Colonic mucosa (tissue), 4 donors: Measurements from ENCODE around the gene IL1RAP. TPM values are rescaled to one million over a fixed set of nuclear protein-coding genes. Genes with fewer than 3 reads are reported as not detected.
"Not testable (repeated sequence)": the region's sequence is repeated elsewhere in the genome, so short reads cannot be mapped to it uniquely, and the experiment has no call there.

Experiments
- DNase-seq: peaks from one replicate; pipeline ENCODE4 v3.0.0-alpha.2; 2020
- H3K27ac ChIP-seq: fragments of 200-600 bp; one replicate; pipeline ENCODE4 v1.8.0; 2021
- H3K27me3 ChIP-seq: fragments of 200-600 bp; one replicate; pipeline ENCODE4 v1.8.0; 2021
- H3K36me3 ChIP-seq: fragments of 200-600 bp; one replicate; pipeline ENCODE4 v1.8.0; 2021
- H3K4me1 ChIP-seq: fragments of 200-600 bp; one replicate; pipeline ENCODE4 v1.8.0; 2021; ENCODE audit warnings: mild to moderate bottlenecking
- H3K4me3 ChIP-seq: fragments of 200-600 bp; one replicate; pipeline ENCODE4 v1.8.0; 2021
- H3K9ac ChIP-seq, 2 donors: one replicate each; pipeline ENCODE4 v1.7.0; 2013; ENCODE audit warnings: control low read depth in 2 of 2, low read depth in 2 of 2, low read length in 2 of 2
- H3K9me3 ChIP-seq: fragments of 200-600 bp; one replicate; pipeline ENCODE4 v1.8.0; 2021
- CTCF ChIP-seq: fragments of 200-600 bp; IDR thresholded peaks from one replicate; pipeline ENCODE4 v1.8.0; 2022; ENCODE audit warnings: antibody characterized with exemption, mild to moderate bottlenecking
- intact Hi-C: fragments of 100-400 bp; cut with DNase I; formaldehyde crosslinking; loops from one replicate; pipeline ENCODE4 v1.14.1; 2022
- total RNA-seq, 2 donors: library from RNA; stranded (reverse); fragmentation: NEBNext Ultra II Directional in 1 of 2; extraction: Animal tissue kit (Norgen Biotek cat#: 25700) in 1 of 2; gene quantifications; one replicate each; pipeline ENCODE4 v1.2.1, GENCODE V29; 2021
- donor health status: healthy.
- donor health status: DM: no; HTN: no; CAD: no.
- donor health status: DM: no; HTN: no; CAD: no.

The IL1RAP gene
- total RNA-seq, 2 donors from 2014 or later, result 3.9 to 5.0 TPM

DNA sequence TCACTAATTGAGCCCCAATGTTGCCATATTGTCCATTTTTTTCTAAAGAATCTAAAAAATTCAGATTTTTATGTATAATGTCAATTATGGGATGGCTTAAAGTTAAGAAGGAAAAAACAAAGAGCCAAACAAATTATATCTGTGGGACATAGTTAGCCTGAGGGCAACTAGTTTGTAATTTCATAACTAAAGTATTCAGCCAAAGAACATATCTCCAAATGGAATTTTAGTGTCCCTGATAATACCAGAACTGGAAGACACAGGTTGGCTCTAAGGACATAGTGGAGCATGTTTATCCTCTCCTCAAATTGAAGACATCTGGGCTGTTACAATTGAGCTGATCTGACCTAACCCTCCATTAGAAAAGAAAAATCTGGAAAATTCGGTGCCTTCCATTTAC, 144.2 kb downstream of the IL1RAP start:
- Histone ChIP-seq H3K9ac (no peak overlapping the region), H3K4me3 (no peak overlapping the region), H3K4me1 (no peaks in the 10 kb centered on the region), H3K9me3 (no peaks in the 10 kb centered on the region), H3K27me3 (no peaks in the 10 kb centered on the region), H3K27ac (no peak overlapping the region), H3K36me3 (no peaks in the 10 kb centered on the region)
- TF ChIP-seq CTCF, result no peak
- intact Hi-C loops, result no loop called here
- DNase-seq, result no peak

DNA sequence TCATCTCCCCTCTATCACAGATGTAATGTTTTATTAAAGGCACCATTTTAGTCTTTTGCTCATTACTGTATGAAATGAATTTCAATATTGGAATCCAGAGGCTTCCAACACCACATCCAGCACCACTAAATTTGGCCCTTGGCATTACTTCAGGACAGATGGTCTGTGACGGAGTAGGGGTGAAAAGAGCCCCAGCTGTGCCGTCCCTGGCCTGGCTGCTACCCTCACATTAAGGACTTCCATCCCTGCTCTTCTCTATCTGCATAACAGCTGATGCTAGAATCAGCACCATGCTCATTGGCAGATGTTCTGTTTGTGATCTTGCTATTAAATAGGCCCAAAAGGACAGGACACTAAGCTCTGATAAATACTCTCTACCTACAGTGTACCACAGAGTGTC, 152.9 kb downstream of the IL1RAP start:
- H3K9ac ChIP-seq, result no peak overlapping the region
- H3K36me3 ChIP-seq, result no peaks in the 10 kb centered on the region
- H3K4me3 ChIP-seq, result no peak overlapping the region
- no peak overlapping the region for H3K27ac ChIP-seq
- DNase-seq, result no peak
- no peaks in the 10 kb centered on the region for H3K9me3 ChIP-seq
- TF ChIP-seq CTCF, result no peak
- intact Hi-C loops, result no loop called here
- H3K27me3 ChIP-seq, result no peaks in the 10 kb centered on the region
- no peaks in the 10 kb centered on the region for H3K4me1 ChIP-seq

GRCh38 chr3:190671658-190672057, 157.8 kb downstream of the IL1RAP start:
- H3K4me1 ChIP-seq, result no peaks in the 10 kb centered on the region
- no peaks in the 10 kb centered on the region for H3K9me3 ChIP-seq

GRCh38 chr3:190673148-190673547, 159.3 kb downstream of the IL1RAP start:
- H3K4me1 ChIP-seq, result no peaks in the 10 kb centered on the region
- no peak overlapping the region for H3K4me3 ChIP-seq
- H3K27me3 ChIP-seq, result no peaks in the 10 kb centered on the region
- intact Hi-C loops, result no loop called here
- H3K36me3 ChIP-seq, result no peaks in the 10 kb centered on the region
- no peak overlapping the region for H3K27ac ChIP-seq
- no peaks in the 10 kb centered on the region for H3K9me3 ChIP-seq
- H3K9ac ChIP-seq, result no peak overlapping the region
- DNase-seq, result no peak
- no peak for TF ChIP-seq CTCF

More at GRCh38 chr3:190671658-190672057, 157.8 kb downstream of the IL1RAP start:
- DNase-seq, result no peak
- Histone ChIP-seq H3K9ac (no peak overlapping the region), H3K4me3 (no peak overlapping the region), H3K27me3 (no peaks in the 10 kb centered on the region), H3K27ac (no peak overlapping the region), H3K36me3 (no peaks in the 10 kb centered on the region)
- intact Hi-C loops, result no loop called here
- no peak for TF ChIP-seq CTCF

GRCh38 chr3:190676481-190676880, 162.6 kb downstream of the IL1RAP start:
- Histone ChIP-seq H3K9ac (no peak overlapping the region), H3K36me3 (no peaks in the 10 kb centered on the region), H3K4me1 (no peaks in the 10 kb centered on the region), H3K27ac (no peak overlapping the region), H3K4me3 (no peak overlapping the region), H3K9me3 (no peaks in the 10 kb centered on the region), H3K27me3 (no peaks in the 10 kb centered on the region)
- intact Hi-C loops, result no loop called here
- TF ChIP-seq CTCF, result no peak
- no peak for DNase-seq

GRCh38 chr3:190677001-190677400, 163.1 kb downstream of the IL1RAP start:
- Histone ChIP-seq H3K9me3 (no peaks in the 10 kb centered on the region), H3K9ac (no peak overlapping the region), H3K27ac (no peak overlapping the region), H3K4me1 (no peaks in the 10 kb centered on the region), H3K4me3 (no peak overlapping the region), H3K27me3 (no peaks in the 10 kb centered on the region), H3K36me3 (no peaks in the 10 kb centered on the region)
- no peak for DNase-seq
- no peak for TF ChIP-seq CTCF
- intact Hi-C loops, result no loop called here

DNA sequence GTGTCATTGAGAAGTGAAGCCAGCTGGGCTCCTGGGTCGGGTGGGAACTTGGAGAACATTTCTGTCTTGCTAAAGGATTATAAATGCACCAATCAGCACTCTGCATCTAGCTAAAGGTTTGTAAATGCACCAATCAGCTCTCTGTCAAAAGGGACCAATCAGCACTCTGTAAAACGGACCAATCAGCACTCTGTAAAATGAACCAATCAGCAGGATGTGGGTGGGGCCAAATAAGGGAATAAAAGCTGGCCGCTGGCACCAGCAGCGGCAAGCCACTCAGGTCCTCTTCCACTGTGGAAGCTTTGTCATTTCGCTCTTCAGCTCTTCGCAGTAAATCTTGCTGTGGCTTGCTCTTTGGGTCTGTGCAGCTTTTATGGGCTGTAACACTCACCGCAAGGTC, 164.0 kb downstream of the IL1RAP start:
- intact Hi-C loops, DNase-seq: not testable (repeated sequence)

More for the DNA sequence above, 164.0 kb downstream of the IL1RAP start:
- H3K27me3 ChIP-seq, H3K36me3 ChIP-seq, H3K27ac ChIP-seq, H3K4me1 ChIP-seq, H3K9me3 ChIP-seq, H3K4me3 ChIP-seq, H3K9ac ChIP-seq: not testable (repeated sequence)
